Keratinocyte (primary cell): ENCODE data around the gene NOS1AP. TPM values are rescaled to one million over a fixed set of nuclear protein-coding genes. Genes with fewer than 3 reads are reported as not detected.

Source experiments
- DNase-seq: peaks from one replicate; pipeline ENCODE4 v3.0.0-alpha.2; 2011; ENCODE audit warnings: low read depth, missing footprints, low spot score
- FAIRE-seq: peaks from 2 replicates; lab custom pipeline; 2011; peaks lifted over from hg19 to GRCh38; lab: Jason Lieb, UNC
- H2AFZ ChIP-seq: 2 replicates; pipeline ENCODE4 v1.6.0; 2012; ENCODE audit warnings: low read length, control low read depth, inconsistent platforms; ENCODE audit not compliant: control insufficient read depth
- H3K27ac ChIP-seq: 2 replicates; pipeline ENCODE4 v1.5.1; 2011; ENCODE audit warnings: low read length; ENCODE audit not compliant: control insufficient read depth, insufficient read depth
- H3K27me3 ChIP-seq: 3 replicates; pipeline ENCODE4 v1.6.0; 2011; ENCODE audit warnings: low read length; ENCODE audit not compliant: control insufficient read depth, insufficient read depth; ENCODE audit errors: extremely low read depth
- H3K36me3 ChIP-seq, 2 experiments: 2 replicates in 1 of 2; 3 replicates in 1 of 2; pipeline ENCODE4 v1.5.1; 2011; ENCODE audit warnings: low read length in 2 of 2, mild to moderate bottlenecking in 1 of 2; ENCODE audit not compliant: control insufficient read depth in 2 of 2, insufficient read depth in 2 of 2; ENCODE audit errors: extremely low read depth in 1 of 2
- H3K4me1 ChIP-seq: 3 replicates; pipeline ENCODE4 v1.5.1; 2011; ENCODE audit warnings: low read length; ENCODE audit not compliant: control insufficient read depth, insufficient read depth; ENCODE audit errors: extremely low read depth
- H3K4me2 ChIP-seq: 3 replicates; pipeline ENCODE4 v1.6.0; 2011; ENCODE audit warnings: low read depth, low read length; ENCODE audit not compliant: control insufficient read depth, insufficient read depth; ENCODE audit errors: extremely low read depth
- H3K4me3 ChIP-seq, 3 experiments: fragments of 200-600 bp in 1 of 3; sonication (generic) in 1 of 3; 2 replicates in 2 of 3; 3 replicates in 1 of 3; pipeline ENCODE4 v1.5.1; 2011 to 2016; ENCODE audit warnings: low read length in 3 of 3, mild to moderate bottlenecking in 3 of 3, control low read depth in 2 of 3, inconsistent platforms in 1 of 3, low read depth in 1 of 3, mixed read lengths in 1 of 3, mixed run types in 1 of 3, moderate library complexity in 1 of 3; ENCODE audit not compliant: control insufficient read depth in 2 of 3, insufficient read depth in 2 of 3; ENCODE audit errors: extremely low read depth in 1 of 3
- H3K79me2 ChIP-seq: 2 replicates; pipeline ENCODE4 v1.6.0; 2012; ENCODE audit warnings: low read length; ENCODE audit not compliant: control insufficient read depth, insufficient read depth
- H3K9ac ChIP-seq: 3 replicates; pipeline ENCODE4 v1.6.0; 2011; ENCODE audit warnings: low read length; ENCODE audit not compliant: control insufficient read depth, insufficient read depth; ENCODE audit errors: extremely low read depth
- H3K9me1 ChIP-seq: 3 replicates; pipeline ENCODE4 v1.6.0; 2011; ENCODE audit warnings: low read length; ENCODE audit not compliant: control insufficient read depth, insufficient read depth; ENCODE audit errors: extremely low read depth
- H3K9me3 ChIP-seq: 2 replicates; pipeline ENCODE4 v1.5.1; 2012; ENCODE audit warnings: low read depth, low read length; ENCODE audit not compliant: control insufficient read depth
- H4K20me1 ChIP-seq: 3 replicates; pipeline ENCODE4 v1.6.0; 2011; ENCODE audit warnings: low read length; ENCODE audit not compliant: control insufficient read depth, insufficient read depth; ENCODE audit errors: extremely low read depth
- CTCF ChIP-seq, 3 experiments: IDR thresholded peaks in 1 of 3; conservative IDR thresholded peaks in 1 of 3; optimal IDR thresholded peaks in 1 of 3; 2 replicates in 2 of 3; 3 replicates in 1 of 3; pipeline versions ENCODE3 to v1.5.1; 2011; ENCODE audit warnings: low read length in 3 of 3, mild to moderate bottlenecking in 3 of 3, moderate library complexity in 2 of 3, control low read depth in 1 of 3, inconsistent platforms in 1 of 3; ENCODE audit not compliant: insufficient read depth in 2 of 3; ENCODE audit errors: extremely low read depth in 1 of 3
- EZH2 ChIP-seq: IDR thresholded peaks from one replicate; pipeline ENCODE4 v1.6.1; 2012; ENCODE audit warnings: inconsistent platforms, mild to moderate bottlenecking, low read length, moderate library complexity
- dilution Hi-C: fragments of 300-500 bp; cut with MboI; formaldehyde crosslinking; loops from one replicate; pipeline ENCODE4 v1.7.0; 2020; ENCODE audit warnings: low sequenced_read_pairs; ENCODE audit not compliant: extremely low pct_ligation_motif_present
- polyA plus RNA-seq, 5 experiments: library from polyadenylated mRNA; depleted of rRNA in 3 of 5; stranded (reverse) in 3 of 5; stranded (forward) in 1 of 5; unstranded in 1 of 5; fragments of >200 nt; gene quantifications; 1 replicate in 1 of 5; 2 replicates in 3 of 5; 3 replicates in 1 of 5; pipeline versions ENCODE4 v1.2.1 to v1.2.3, GENCODE V29; 2011 to 2012; ENCODE audit warnings: missing spikeins in 2 of 5, low read depth in 1 of 5, low replicate concordance in 1 of 5

The NOS1AP gene
- polyA plus RNA-seq, 1 donor (not counting 4 experiments of a cell fraction or from before 2014, with no cell fraction given), result not detected

GRCh38 chr1:162224267-162224666, 154.8 kb downstream of the NOS1AP start:
- DNase-seq (no peak), FAIRE-seq (no peak)
- Histone ChIP-seq H3K9ac (no peak overlapping the region), H4K20me1 (no peaks in the 10 kb centered on the region), H3K4me2 (no peak overlapping the region), H3K36me3 (no peaks in the 10 kb centered on the region), H3K4me1 (no peaks in the 10 kb centered on the region), H3K4me3 (no peak overlapping the region), H2AFZ (no peak overlapping the region), H3K9me3 (no peaks in the 10 kb centered on the region), H3K27ac (no peak overlapping the region), H3K79me2 (no peaks in the 10 kb centered on the region), H3K9me1 (no peaks in the 10 kb centered on the region), H3K27me3 (no peaks in the 10 kb centered on the region)
- TF ChIP-seq EZH2, result no peak
- dilution Hi-C loops, result no loop called here

- no peaks in the 10 kb centered on the region for H3K9me3 ChIP-seq
- no peak for FAIRE-seq
- H3K9me1 ChIP-seq, result no peaks in the 10 kb centered on the region
- TF ChIP-seq EZH2, result no peak
- no peak for TF ChIP-seq CTCF (optimal IDR thresholded peaks at IDR 0.05 in 1 of 3, IDR thresholded peaks at IDR 0.05 in 1 of 3, conservative IDR thresholded peaks at IDR 0.05 in 1 of 3; ENCODE audit: extremely low read depth in 1 of 3, insufficient read depth in 2 of 3, low read length in 3 of 3)
- H3K27ac ChIP-seq, result no peak overlapping the region
- H3K4me1 ChIP-seq, result no peaks in the 10 kb centered on the region
- H2AFZ ChIP-seq, result no peak overlapping the region
- no peak overlapping the region for H3K4me3 ChIP-seq
- no peaks in the 10 kb centered on the region for H3K36me3 ChIP-seq
- H3K79me2 ChIP-seq, result no peaks in the 10 kb centered on the region
- dilution Hi-C loops, result no loop called here
- H3K27me3 ChIP-seq, result no peaks in the 10 kb centered on the region
- no peak overlapping the region for H3K4me2 ChIP-seq
- DNase-seq, result no peak
- H4K20me1 ChIP-seq, result no peaks in the 10 kb centered on the region
- H3K9ac ChIP-seq, result no peak overlapping the region
Measured at GRCh38 chr1:162228586-162228985, 159.1 kb downstream of the NOS1AP start.

DNA sequence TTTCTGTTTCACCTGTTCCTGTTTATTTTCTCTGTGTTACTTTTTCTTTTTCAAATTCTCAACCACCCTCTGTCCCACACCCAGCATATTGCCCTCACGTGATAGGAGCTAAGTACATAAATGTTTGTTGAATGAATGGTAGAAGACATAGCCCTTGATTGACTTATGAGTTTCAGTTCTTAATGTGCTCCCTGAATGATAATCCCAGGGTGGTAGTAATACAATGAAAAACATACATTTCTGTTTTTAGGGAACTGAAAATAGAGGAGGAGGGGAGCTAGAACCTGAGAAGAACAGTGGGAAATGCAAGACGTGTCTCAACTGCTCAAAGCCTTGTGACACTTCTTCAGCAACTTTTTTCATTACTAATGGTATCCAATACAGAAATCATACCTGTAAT, 160.1 kb downstream of the NOS1AP start:
- FAIRE-seq (no peak), DNase-seq (no peak)
- Histone ChIP-seq H2AFZ (no peak overlapping the region), H3K27ac (no peak overlapping the region), H3K79me2 (no peaks in the 10 kb centered on the region), H3K4me1 (no peaks in the 10 kb centered on the region), H3K27me3 (peaks cover 1% of the 10 kb centered on the region), H4K20me1 (no peaks in the 10 kb centered on the region), H3K9me3 (no peaks in the 10 kb centered on the region), H3K9ac (no peak overlapping the region), H3K4me2 (no peak overlapping the region), H3K9me1 (no peaks in the 10 kb centered on the region), H3K4me3 (no peak overlapping the region), H3K36me3 (no peaks in the 10 kb centered on the region)
- TF ChIP-seq CTCF (optimal IDR thresholded peaks at IDR 0.05 in 1 of 3, IDR thresholded peaks at IDR 0.05 in 1 of 3, conservative IDR thresholded peaks at IDR 0.05 in 1 of 3; ENCODE audit: extremely low read depth in 1 of 3, insufficient read depth in 2 of 3, low read length in 3 of 3) (no peak), EZH2 (no peak)
- dilution Hi-C loops, result no loop called here
